H1 (cell line): ENCODE results near the gene CXorf49.
"Not testable (repeated sequence)": the region's sequence is repeated elsewhere in the genome, so short reads cannot be mapped to it uniquely, and the experiment has no call there.

Experiments
- CBX5 ChIP-seq: fragments of 300-800, 300-1000 bp; sonication (generic); IDR thresholded peaks from 2 replicates; pipeline ENCODE4 v1.7.1; 2016; ENCODE audit warnings: antibody characterized with exemption, low read length, low read depth
- EP300 ChIP-seq, 2 experiments: IDR thresholded peaks; 1 replicate in 1 of 2; 2 replicates in 1 of 2; pipeline ENCODE4 v1.6.1; 2011 to 2012; ENCODE audit warnings: low read depth in 2 of 2, low read length in 2 of 2, mild to moderate bottlenecking in 2 of 2, borderline replicate concordance in 1 of 2, inconsistent platforms in 1 of 2, moderate library complexity in 1 of 2
- JUN ChIP-seq: IDR thresholded peaks from 2 replicates; pipeline ENCODE4 v1.6.1; 2011; ENCODE audit warnings: low read depth, mild to moderate bottlenecking, improper control_type of control experiment, low read length
- MAFK ChIP-seq: IDR thresholded peaks from 2 replicates; pipeline ENCODE4 v1.6.1; 2012; ENCODE audit warnings: low read depth, mild to moderate bottlenecking, improper control_type of control experiment, low read length
- MAX ChIP-seq: IDR thresholded peaks from 2 replicates; pipeline ENCODE4 v1.6.1; 2012; ENCODE audit warnings: inconsistent platforms
- POLR2AphosphoS5 ChIP-seq: IDR thresholded peaks from 2 replicates; pipeline ENCODE4 v1.6.1; 2011; ENCODE audit warnings: low read depth, low read length
- RAD21 ChIP-seq, 2 experiments: IDR thresholded peaks in 1 of 2; conservative IDR thresholded peaks in 1 of 2; 2 replicates each; pipeline ENCODE4 v1.6.1; 2011; ENCODE audit warnings: low read depth in 2 of 2, low read length in 2 of 2, improper control_type of control experiment in 1 of 2, inconsistent platforms in 1 of 2, mild to moderate bottlenecking in 1 of 2, moderate library complexity in 1 of 2
- SIN3A ChIP-seq, 2 experiments: IDR thresholded peaks in 1 of 2; conservative IDR thresholded peaks in 1 of 2; 2 replicates each; pipeline ENCODE4 v1.6.1; 2011 to 2012; ENCODE audit warnings: low read length in 2 of 2, improper control_type of control experiment in 1 of 2, low read depth in 1 of 2, mild to moderate bottlenecking in 1 of 2
- SUZ12 ChIP-seq: fragments of 200-600 bp; sonication (generic); IDR thresholded peaks from 2 replicates; pipeline ENCODE4 v1.6.1; 2012; ENCODE audit warnings: mild to moderate bottlenecking, inconsistent platforms, low read length, moderate library complexity, mixed read lengths
- TBP ChIP-seq: IDR thresholded peaks from 2 replicates; pipeline ENCODE4 v1.6.1; 2011; ENCODE audit warnings: low read depth, low read length, improper control_type of control experiment
- YY1 ChIP-seq: IDR thresholded peaks from 2 replicates; pipeline ENCODE4 v1.6.1; 2011; ENCODE audit warnings: low read depth, mild to moderate bottlenecking, low read length
- TF ChIP-seq, protein P1 (sequence below): IDR thresholded peaks from 2 replicates; pipeline ENCODE4 v1.6.1; 2011; ENCODE audit warnings: low read length, improper control_type of control experiment
- TF ChIP-seq, protein P2 (sequence below), 3 experiments: IDR thresholded peaks; 1 replicate in 2 of 3; 2 replicates in 1 of 3; pipeline versions ENCODE4 v1.5.1 to v1.6.1; 2011; ENCODE audit warnings: low read length in 3 of 3, mild to moderate bottlenecking in 3 of 3, inconsistent platforms in 2 of 3, low read depth in 1 of 3, moderate library complexity in 1 of 3; ENCODE audit not compliant: insufficient read depth in 1 of 3; ENCODE audit errors: control extremely low read depth in 1 of 3

DNA sequence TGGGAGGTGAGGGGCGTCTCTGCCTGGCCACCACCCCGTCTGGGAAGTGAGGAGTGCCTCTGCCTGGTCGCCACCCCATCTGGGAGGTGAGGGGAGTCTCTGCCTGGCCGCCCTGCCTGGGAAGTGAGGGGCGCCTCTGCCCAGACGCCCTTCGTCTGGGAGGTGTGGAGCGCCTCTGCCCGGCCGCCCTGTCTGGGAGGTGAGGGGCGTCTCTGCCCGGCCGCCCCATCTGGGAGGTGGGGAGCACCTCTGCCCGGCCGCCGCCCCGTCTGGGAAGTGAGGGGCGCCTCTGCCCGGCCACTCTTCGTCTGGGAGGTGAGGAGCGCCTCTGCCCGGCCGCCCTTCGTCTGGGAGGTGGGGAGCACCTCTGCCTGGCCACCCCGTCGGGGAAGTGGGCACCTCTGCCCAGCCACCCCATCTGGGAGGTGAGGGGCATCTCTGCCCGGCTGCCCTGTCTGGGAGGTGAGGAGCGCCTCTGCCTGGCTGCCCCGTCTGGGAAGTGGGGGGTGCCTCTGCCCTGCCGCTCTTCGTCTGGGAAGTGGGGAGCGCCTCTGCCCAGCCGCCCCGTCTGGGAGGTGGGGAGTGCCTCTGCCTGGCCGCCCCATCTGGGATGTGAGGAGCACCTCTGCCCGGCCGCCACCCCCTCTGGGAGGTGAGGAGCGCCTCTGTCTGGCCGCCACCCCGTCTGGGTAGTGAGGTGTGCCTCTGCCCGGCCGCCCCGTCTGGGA is 41.9 kb downstream of the CXorf49 start:
- TF ChIP-seq TBP; EP300 (IDR thresholded peaks at IDR 0.05; ENCODE audit: borderline replicate concordance in 1 of 2, low read depth in 2 of 2, low read length in 2 of 2); SUZ12; JUN; RAD21 (IDR thresholded peaks at IDR 0.05 in 1 of 2, conservative IDR thresholded peaks at IDR 0.05 in 1 of 2; ENCODE audit: low read depth in 2 of 2, low read length in 2 of 2); POLR2AphosphoS5; SIN3A (conservative IDR thresholded peaks at IDR 0.05 in 1 of 2, IDR thresholded peaks at IDR 0.05 in 1 of 2; ENCODE audit: low read depth in 1 of 2, low read length in 2 of 2); MAFK; CBX5; YY1; MAX: not testable (repeated sequence)
- TF ChIP-seq, protein P1, sequence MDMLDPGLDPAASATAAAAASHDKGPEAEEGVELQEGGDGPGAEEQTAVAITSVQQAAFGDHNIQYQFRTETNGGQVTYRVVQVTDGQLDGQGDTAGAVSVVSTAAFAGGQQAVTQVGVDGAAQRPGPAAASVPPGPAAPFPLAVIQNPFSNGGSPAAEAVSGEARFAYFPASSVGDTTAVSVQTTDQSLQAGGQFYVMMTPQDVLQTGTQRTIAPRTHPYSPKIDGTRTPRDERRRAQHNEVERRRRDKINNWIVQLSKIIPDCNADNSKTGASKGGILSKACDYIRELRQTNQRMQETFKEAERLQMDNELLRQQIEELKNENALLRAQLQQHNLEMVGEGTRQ: not testable (repeated sequence)
- TF ChIP-seq, protein P2, sequence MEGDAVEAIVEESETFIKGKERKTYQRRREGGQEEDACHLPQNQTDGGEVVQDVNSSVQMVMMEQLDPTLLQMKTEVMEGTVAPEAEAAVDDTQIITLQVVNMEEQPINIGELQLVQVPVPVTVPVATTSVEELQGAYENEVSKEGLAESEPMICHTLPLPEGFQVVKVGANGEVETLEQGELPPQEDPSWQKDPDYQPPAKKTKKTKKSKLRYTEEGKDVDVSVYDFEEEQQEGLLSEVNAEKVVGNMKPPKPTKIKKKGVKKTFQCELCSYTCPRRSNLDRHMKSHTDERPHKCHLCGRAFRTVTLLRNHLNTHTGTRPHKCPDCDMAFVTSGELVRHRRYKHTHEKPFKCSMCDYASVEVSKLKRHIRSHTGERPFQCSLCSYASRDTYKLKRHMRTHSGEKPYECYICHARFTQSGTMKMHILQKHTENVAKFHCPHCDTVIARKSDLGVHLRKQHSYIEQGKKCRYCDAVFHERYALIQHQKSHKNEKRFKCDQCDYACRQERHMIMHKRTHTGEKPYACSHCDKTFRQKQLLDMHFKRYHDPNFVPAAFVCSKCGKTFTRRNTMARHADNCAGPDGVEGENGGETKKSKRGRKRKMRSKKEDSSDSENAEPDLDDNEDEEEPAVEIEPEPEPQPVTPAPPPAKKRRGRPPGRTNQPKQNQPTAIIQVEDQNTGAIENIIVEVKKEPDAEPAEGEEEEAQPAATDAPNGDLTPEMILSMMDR (IDR thresholded peaks at IDR 0.05; ENCODE audit: control extremely low read depth in 1 of 3, insufficient read depth in 1 of 3, low read depth in 1 of 3, low read length in 3 of 3): not testable (repeated sequence)
